Mesodermal cell (in vitro differentiated cells): ENCODE measurements around the gene SLC25A25.

Experiments used
- H3K27ac ChIP-seq: 2 replicates; pipeline ENCODE4 v1.7.0; 2013; ENCODE audit warnings: mild to moderate bottlenecking, low read depth, low read length, moderate library complexity; ENCODE audit not compliant: severe bottlenecking
- H3K36me3 ChIP-seq: 2 replicates; pipeline ENCODE4 v1.7.1; 2013; ENCODE audit warnings: mild to moderate bottlenecking, low read length, moderate library complexity; ENCODE audit not compliant: control insufficient read depth, insufficient read depth
- H3K4me1 ChIP-seq: one replicate; pipeline ENCODE4 v1.7.1; 2013; ENCODE audit warnings: mild to moderate bottlenecking, low read length; ENCODE audit not compliant: insufficient read depth, control insufficient read depth, poor library complexity, severe bottlenecking
- H3K4me3 ChIP-seq: 2 replicates; pipeline ENCODE4 v1.7.0; 2013; ENCODE audit warnings: low read length, control low read depth, mild to moderate bottlenecking; ENCODE audit not compliant: insufficient read depth, poor library complexity, severe bottlenecking; ENCODE audit errors: extremely low read depth
- H3K9me3 ChIP-seq: 2 replicates; pipeline ENCODE4 v1.7.1; 2013; ENCODE audit warnings: mild to moderate bottlenecking, low read length, moderate library complexity; ENCODE audit not compliant: control insufficient read depth
- WGBS, 2 experiments: methylation state at CpG; one replicate each; pipeline ENCODE4 v1.1.5; 2013; ENCODE audit warnings: missing lambda C conversion rate in 2 of 2; ENCODE audit not compliant: insufficient coverage in 2 of 2; 5-methylcytosine and 5-hydroxymethylcytosine counted together

The SLC25A25 gene

DNA sequence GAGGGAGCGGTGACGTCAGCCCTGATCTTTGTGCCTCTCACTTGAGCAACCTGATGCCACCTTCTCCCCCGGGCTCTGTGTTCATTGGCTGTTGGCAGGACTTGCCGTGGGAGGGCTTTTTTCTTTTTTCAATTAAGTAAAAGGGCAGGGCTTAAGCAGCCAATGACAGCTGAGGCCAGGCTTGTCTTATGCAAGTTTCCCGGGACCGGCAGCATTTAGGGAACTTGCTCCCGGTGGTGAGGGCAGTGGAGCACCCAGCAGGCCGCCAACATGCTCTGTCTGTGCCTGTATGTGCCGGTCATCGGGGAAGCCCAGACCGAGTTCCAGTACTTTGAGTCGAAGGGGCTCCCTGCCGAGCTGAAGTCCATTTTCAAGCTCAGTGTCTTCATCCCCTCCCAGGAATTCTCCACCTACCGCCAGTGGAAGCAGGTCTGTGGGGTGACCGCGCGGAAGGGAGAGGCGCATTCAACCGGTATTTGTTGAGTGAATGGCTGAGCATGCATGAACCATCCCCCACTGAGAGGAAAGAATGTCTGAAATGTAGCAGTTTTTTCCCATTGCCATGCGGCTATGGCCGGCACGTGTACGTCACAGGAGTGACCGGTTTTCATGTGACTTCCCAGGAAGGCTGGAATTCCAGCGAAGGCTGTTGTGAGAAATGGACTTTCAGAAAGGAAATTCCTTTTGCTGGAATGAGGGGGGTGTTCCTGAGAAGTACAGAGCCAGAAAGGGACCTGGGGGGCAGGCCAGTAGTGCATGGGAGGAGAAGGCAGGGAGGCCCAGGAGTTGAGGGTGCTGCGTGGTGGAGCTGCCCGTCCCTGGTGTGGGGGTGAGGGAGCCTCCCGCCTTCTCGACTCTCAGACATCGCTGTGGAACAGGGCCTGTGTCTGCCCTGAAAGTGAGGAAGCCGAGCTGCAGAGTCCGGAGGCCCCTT lies 30.5 kb downstream of the SLC25A25 start:
- Histone ChIP-seq H3K9me3 (no peaks in the 10 kb centered on the region), H3K4me1 (peaks cover 41% of the 10 kb centered on the region), H3K36me3 (peaks cover 35% of the 10 kb centered on the region), H3K4me3 (peak overlapping the region; percentile 50), H3K27ac (peak overlapping the region; percentile 100)
- 3 to 5% methylated on average over 18 to 21 of the region's 32 CpGs for WGBS, 2 experiments

DNA sequence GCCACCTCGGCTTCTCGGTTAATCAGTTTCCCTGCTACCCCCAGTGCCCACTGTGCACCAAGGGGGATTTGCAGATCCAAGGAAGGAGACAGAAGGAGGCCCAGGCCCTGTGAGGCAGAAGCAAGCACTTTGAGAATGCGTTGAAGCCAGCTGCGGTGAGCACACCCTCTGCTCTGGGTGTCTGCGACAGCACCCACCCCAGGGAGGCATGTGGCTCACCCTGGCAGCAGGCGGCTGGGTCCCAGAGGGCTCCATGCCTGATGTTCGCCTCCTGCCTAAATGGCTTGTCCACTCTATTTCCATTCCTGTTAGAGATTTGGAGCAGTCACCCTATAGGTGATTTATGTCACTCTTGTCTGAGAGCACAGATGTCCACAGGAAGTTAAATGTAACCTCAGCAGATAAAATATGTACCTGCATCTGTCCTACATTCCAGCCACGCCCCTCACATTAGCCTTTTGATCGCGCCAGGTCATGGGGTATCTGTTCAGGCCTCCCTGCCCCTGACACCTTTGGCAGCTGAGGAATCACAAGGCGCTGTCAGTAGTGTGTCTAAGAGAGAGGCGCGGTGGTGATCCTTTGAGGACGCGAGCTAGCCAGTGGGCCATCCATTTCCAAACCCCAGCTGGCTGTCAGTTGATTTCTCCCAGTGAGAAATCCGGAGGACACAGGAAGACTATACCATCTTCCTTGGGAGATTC lies 31.3 kb downstream of the SLC25A25 start:
- H3K36me3 ChIP-seq: peaks cover 44% of the 10 kb centered on the region
- peak overlapping the region; percentile 50 for H3K4me3 ChIP-seq
- no peaks in the 10 kb centered on the region for H3K9me3 ChIP-seq
- H3K4me1 ChIP-seq: peaks cover 37% of the 10 kb centered on the region
- WGBS, 2 experiments: 68 to 72% methylated on average over 12 to 15 of the region's 16 CpGs
- peak overlapping the region; percentile 100 for H3K27ac ChIP-seq

DNA sequence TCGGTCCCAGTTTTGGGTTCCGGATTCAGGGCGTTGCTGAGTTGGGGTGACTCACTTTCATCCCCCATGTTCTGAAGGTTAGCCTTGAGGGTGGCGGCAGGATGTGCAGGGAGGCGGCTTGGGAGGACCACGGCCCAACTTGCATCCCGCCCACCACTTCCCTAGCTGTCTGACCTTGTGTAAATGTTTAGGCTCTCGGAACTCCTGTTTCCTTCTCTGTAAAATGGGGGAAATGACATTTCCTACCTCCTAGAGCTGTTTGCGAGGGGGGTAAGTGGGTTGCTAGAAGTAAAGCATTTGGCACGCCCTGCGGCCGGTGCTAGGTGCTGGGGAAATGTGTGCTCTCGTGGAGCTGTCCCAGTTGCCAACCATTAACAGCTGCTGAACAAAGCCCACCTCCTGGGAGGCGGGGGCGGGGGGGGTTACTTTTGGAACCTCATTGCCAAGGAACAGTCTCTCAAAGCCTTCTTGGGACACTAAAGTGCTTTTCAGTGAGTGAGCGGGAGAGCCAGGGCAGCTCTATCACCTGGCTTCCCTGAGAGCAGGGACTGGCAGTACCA lies 32.0 kb downstream of the SLC25A25 start:
- Histone ChIP-seq H3K36me3 (peaks cover 46% of the 10 kb centered on the region), H3K27ac (peak overlapping the region; percentile 100), H3K4me3 (peak overlapping the region; percentile 50), H3K9me3 (no peaks in the 10 kb centered on the region), H3K4me1 (peaks cover 33% of the 10 kb centered on the region)
- 93 to 94% methylated on average over 8 to 14 of the region's 16 CpGs for WGBS, 2 experiments

DNA sequence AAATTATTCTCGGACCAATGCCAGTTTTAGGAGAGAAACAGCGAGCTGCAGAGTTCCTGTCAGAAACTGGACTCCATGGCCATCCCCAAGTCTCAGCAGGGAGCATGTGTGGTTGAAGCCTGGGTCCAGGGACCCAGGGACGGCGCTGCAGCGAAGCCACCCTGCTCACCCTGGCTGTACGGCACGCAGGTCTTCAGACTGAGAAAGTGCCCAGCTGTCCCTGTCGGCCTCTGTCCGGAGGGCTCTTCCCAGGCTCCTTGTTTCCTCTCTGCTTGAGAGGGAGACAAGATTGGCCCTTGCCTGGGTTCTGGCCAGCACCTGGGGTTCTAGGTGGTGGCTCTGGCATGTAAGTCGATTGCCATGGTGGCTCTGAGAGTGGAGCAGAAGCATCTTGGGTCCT lies 32.5 kb downstream of the SLC25A25 start:
- Histone ChIP-seq H3K4me1 (peaks cover 33% of the 10 kb centered on the region), H3K36me3 (peaks cover 46% of the 10 kb centered on the region), H3K9me3 (no peaks in the 10 kb centered on the region), H3K27ac (no peak overlapping the region), H3K4me3 (no peak overlapping the region)
- WGBS, 2 experiments: 91 to 98% methylated on average over 9 to 10 of the region's 10 CpGs

DNA sequence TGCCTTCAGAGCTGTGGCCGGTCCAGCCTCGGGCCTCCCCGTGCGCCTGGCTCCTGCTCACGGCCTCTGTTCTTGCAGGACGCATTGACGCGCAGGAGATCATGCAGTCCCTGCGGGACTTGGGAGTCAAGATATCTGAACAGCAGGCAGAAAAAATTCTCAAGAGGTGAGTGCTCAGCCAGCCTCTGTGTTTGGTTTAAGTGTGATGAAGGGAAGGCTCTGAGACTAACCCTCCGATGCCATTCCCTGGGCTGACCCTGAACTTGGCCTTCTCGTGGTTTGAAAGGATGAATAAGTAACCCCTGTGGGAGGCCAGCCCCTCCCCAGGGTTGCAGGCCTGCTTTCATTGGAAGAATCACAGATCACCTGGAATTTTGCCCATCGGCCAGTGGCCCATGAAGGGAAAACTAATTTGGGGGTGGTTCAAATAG lies 33.2 kb downstream of the SLC25A25 start:
- Histone ChIP-seq H3K27ac (no peak overlapping the region), H3K36me3 (peaks cover 53% of the 10 kb centered on the region), H3K4me3 (no peak overlapping the region), H3K4me1 (peaks cover 33% of the 10 kb centered on the region), H3K9me3 (no peaks in the 10 kb centered on the region)
- 88 to 96% methylated on average over 11 to 12 of the region's 12 CpGs for WGBS, 2 experiments

DNA sequence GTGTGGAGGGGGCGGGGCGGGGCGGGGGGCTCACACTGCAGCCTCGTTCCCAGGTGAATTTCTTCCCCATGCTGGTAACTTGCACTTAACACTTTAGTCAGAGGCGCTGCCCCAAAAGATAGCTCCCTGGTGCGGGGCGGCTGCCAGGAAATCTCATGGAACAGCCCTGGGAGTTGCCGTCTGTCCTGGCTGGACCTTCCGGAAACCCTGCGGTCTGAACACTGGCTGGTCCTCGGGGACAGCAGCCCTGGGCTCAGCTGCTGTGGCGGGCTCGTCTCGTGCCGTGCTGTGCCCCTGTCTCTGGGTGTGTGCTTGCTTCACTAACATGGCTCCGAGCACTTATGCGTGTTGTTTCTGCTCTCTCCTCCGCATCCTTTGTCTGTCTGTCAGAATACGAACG lies 33.7 kb downstream of the SLC25A25 start:
- WGBS, 2 experiments: 94 to 97% methylated on average over 20 of the region's 20 CpGs
- Histone ChIP-seq H3K9me3 (no peaks in the 10 kb centered on the region), H3K4me1 (peaks cover 28% of the 10 kb centered on the region), H3K27ac (no peak overlapping the region), H3K36me3 (peaks cover 57% of the 10 kb centered on the region), H3K4me3 (no peak overlapping the region)

DNA sequence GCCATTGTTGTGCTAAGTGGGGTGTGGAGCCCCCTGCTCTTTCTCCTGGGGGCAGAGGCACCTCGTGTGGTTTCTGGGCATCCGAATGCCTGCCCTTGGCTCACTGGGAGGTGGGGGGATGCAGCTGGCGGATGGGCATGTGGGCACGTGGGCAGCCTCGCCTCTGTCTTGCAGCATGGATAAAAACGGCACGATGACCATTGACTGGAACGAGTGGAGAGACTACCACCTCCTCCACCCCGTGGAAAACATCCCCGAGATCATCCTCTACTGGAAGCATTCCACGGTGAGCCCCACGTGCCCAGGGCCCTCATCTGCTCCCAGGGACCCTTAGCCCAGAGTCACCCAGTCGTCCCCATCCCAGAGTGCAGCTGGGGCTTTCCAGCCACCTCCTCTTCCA lies 34.2 kb downstream of the SLC25A25 start:
- H3K4me3 ChIP-seq: no peak overlapping the region
- no peak overlapping the region for H3K27ac ChIP-seq
- 95 to 98% methylated on average over 10 to 13 of the region's 13 CpGs for WGBS, 2 experiments
- H3K36me3 ChIP-seq: peaks cover 62% of the 10 kb centered on the region
- H3K4me1 ChIP-seq: peaks cover 27% of the 10 kb centered on the region
- no peaks in the 10 kb centered on the region for H3K9me3 ChIP-seq

DNA sequence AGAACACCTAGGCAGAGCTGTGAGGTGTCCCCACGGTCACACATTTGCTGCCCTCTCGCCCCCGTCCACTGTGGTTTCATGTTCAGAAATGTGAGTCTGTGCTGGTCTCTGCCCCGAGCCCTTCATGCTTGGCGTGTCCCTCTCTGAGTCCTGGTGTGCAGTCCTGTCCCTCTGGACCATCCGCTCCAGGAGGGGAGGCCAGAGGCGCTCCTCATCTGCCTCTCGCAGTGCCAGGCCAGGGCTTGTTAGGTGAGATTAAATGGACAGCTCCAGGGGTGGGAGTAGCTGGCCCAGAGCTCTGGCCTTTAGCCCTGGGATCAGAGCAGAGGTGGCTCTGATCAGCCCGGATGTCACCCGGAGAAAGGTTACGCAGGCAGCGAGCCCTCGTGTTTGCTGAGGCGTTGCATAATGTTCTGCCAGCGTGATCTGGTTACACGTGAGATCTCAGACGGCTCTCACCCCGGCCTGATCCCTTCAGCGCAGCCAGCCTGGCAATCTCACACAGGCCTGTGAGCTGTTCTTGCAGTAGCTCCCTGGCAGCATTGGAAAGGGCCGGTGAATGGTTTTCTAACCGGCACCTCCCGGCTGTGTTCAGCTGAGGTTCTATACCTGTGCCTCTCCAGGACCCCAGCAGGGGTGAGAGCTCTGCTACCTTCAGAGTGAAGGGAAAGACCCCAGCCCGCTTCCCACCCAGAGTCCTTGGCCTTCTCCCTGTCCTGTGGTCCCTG lies 35.0 kb downstream of the SLC25A25 start:
- H3K4me1 ChIP-seq: peaks cover 21% of the 10 kb centered on the region
- H3K27ac ChIP-seq: no peak overlapping the region
- H3K4me3 ChIP-seq: no peak overlapping the region
- H3K36me3 ChIP-seq: peaks cover 70% of the 10 kb centered on the region
- WGBS, 2 experiments: 96 to 99% methylated on average over 22 to 23 of the region's 23 CpGs
- no peaks in the 10 kb centered on the region for H3K9me3 ChIP-seq

DNA sequence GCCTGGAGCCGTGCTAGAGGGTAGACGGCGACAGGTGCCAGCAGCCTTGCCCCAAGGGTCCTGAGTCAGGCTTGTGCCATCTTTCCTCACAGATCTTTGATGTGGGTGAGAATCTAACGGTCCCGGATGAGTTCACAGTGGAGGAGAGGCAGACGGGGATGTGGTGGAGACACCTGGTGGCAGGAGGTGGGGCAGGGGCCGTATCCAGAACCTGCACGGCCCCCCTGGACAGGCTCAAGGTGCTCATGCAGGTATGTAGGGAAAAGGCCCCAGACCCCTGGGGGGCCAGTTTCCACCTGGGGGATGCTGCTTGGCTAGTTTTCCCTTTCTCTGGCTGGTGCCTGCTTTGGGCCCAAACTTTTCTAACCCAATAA lies 35.5 kb downstream of the SLC25A25 start:
- WGBS, 2 experiments: 90 to 94% methylated on average over 5 to 6 of the region's 8 CpGs
- H3K36me3 ChIP-seq: peaks cover 75% of the 10 kb centered on the region
- no peak overlapping the region for H3K4me3 ChIP-seq
- H3K9me3 ChIP-seq: no peaks in the 10 kb centered on the region
- peaks cover 20% of the 10 kb centered on the region for H3K4me1 ChIP-seq
- no peak overlapping the region for H3K27ac ChIP-seq

DNA sequence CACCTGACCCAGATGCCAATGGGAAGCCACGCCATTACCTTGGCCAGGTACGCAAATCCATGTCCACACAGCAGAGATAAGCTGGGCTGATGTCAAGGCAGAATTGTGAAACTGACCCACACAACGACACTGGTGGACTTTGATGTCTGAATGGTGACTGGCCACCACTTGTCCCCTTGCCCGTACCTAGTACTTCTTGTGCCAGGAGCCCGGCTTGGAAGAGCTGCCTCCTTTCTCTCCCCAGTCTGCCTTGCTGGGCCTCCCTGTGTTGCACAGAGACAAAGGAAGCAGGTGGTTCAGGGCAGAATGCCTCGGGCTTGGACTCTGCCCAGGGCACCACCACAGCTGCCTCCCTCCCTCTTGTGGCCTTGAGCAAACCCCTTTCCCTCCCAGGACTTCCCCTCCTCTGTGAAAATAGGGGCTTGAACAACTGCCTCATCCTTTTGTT lies 36.2 kb downstream of the SLC25A25 start:
- H3K27ac ChIP-seq: no peak overlapping the region
- H3K4me3 ChIP-seq: no peak overlapping the region
- no peaks in the 10 kb centered on the region for H3K9me3 ChIP-seq
- H3K4me1 ChIP-seq: peaks cover 20% of the 10 kb centered on the region
- peaks cover 81% of the 10 kb centered on the region for H3K36me3 ChIP-seq
- 90 to 97% methylated on average over 6 of the region's 6 CpGs for WGBS, 2 experiments
